C4-2B (cell line): Measurements from ENCODE around the gene SUPT6H.

Experiments
- H3K27ac ChIP-seq: fragments of 450-650 bp; 2 replicates; pipeline ENCODE4 v1.5.1; 2017
- ZFX ChIP-seq: fragments of 450-650 bp; IDR thresholded peaks from 2 replicates; pipeline ENCODE4 v1.6.1; 2017
- TF ChIP-seq, protein P1 (sequence below): fragments of 450-650 bp; conservative IDR thresholded peaks from 2 replicates; pipeline ENCODE4 v1.5.1; 2017; ENCODE audit warnings: mild to moderate bottlenecking

SUPT6H gene

DNA sequence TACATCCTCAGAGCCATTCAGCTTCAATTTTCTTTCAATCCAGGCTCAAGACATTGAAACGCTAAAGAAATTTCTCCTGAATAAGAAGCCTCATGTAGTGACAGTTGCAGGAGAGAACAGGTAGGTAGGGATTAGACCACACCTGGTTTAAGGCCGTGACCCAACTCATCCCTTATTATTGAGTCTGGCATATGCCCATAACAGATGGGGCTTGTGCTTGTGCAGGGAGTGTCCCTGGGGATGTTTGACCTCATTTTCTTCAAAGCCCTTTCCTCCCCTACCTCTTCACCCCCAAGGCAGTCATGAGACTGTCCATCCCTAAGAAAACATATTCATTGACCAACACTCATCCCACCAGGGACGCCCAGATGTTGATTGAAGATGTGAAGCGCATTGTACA, 24.3 kb downstream of the SUPT6H start:
- TF ChIP-seq ZFX: no peak
- TF ChIP-seq, protein P1, sequence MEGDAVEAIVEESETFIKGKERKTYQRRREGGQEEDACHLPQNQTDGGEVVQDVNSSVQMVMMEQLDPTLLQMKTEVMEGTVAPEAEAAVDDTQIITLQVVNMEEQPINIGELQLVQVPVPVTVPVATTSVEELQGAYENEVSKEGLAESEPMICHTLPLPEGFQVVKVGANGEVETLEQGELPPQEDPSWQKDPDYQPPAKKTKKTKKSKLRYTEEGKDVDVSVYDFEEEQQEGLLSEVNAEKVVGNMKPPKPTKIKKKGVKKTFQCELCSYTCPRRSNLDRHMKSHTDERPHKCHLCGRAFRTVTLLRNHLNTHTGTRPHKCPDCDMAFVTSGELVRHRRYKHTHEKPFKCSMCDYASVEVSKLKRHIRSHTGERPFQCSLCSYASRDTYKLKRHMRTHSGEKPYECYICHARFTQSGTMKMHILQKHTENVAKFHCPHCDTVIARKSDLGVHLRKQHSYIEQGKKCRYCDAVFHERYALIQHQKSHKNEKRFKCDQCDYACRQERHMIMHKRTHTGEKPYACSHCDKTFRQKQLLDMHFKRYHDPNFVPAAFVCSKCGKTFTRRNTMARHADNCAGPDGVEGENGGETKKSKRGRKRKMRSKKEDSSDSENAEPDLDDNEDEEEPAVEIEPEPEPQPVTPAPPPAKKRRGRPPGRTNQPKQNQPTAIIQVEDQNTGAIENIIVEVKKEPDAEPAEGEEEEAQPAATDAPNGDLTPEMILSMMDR: no peak
- no peak overlapping the region for H3K27ac ChIP-seq

DNA sequence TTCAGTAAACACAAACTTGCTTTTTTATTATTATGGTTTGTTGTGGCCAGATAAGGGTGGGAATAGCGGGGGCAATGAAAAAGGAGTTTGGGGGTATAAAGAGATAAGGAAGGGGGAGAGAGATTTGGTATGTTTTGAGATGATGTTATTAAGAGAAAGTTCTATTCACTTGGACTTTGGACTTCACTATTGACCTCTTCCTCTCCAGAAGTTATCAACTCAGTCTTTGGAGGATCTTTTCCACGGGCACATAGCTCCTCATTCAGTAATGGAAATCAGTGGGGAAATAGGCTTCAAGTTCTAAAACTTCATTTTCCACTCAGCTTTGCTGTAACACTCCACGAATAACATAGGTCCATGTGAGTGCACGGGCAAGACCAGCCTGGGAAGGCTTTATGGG, 26.5 kb downstream of the SUPT6H start:
- TF ChIP-seq ZFX: no peak
- TF ChIP-seq, protein P1: no peak
- H3K27ac ChIP-seq: no peak overlapping the region

DNA sequence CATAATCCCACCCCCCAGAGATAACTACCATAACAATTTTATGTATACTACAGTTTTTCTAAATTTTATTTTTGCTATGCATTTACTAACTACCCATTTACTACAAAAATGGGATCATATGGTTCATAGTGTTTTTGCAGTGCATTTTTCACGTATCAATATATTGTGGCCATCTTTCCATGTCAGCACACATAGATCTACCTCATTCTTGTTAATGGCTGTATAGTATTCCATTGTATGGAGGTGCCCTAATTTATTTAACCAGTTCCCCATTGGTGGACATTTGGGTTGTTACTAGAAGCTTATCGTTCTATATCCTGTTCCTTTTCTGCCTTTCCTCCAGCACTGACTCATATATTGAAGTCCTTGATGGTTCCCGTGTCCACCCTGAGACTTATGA, 27.0 kb downstream of the SUPT6H start:
- no peak overlapping the region for H3K27ac ChIP-seq
- TF ChIP-seq, protein P1: no peak
- TF ChIP-seq ZFX: no peak

DNA sequence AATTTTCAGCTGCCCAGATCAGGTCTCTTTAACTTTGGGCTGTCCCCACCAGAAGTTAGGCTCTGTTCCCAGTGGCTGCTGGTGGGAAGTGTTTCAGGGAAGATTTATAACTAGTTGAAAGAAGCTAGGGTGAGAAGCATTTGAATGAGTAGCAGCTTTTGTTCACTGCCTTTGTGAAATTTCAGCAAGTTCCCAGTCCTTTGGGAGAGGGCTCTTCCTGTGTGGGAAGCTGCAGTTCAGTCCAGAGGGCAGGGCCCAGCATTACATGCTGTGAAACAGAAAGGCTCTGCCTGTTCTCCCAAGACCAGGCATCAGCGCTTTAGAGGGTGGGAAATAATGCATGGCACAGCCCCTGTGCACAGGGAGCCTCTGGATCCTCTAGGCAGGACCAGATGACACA, 31.9 kb downstream of the SUPT6H start:
- TF ChIP-seq ZFX: no peak
- TF ChIP-seq, protein P1: no peak

DNA sequence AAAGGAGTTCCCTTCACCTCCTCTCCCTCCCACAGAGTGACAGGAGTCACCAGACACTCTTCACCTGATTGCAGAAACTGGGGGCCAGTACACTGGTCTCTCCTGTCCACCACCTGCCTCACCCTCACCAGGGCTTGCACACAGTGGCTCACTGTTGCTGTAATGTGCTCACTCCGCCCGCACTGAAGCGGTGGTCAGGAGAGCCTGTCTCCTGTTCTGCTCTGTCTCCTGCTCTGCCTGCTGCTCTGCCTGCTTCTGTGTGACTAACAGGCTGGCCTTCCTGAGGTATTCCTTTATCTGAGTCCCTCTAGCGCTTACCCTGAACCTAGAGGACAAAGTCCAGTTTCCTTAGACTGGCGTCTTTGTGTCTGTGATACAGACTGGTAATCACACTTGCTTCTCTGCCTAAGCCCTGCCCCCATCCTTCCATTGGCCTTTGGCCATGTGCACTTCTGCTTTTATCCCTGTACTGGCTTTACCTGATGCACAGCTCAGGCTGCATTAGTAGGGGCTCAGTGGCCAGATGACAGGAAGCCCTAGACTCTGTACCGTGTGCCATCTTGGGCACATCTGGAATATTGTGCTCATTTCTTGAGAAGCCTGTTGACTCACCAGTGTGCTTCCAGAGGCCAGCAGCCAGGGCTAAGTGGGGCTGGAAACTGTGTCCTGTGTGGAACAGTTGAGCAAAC, 36.4 kb downstream of the SUPT6H start:
- H3K27ac ChIP-seq: no peak overlapping the region
- TF ChIP-seq ZFX: no peak
- TF ChIP-seq, protein P1: no peak

More for the DNA sequence above, 31.9 kb downstream of the SUPT6H start:
- no peak overlapping the region for H3K27ac ChIP-seq

DNA sequence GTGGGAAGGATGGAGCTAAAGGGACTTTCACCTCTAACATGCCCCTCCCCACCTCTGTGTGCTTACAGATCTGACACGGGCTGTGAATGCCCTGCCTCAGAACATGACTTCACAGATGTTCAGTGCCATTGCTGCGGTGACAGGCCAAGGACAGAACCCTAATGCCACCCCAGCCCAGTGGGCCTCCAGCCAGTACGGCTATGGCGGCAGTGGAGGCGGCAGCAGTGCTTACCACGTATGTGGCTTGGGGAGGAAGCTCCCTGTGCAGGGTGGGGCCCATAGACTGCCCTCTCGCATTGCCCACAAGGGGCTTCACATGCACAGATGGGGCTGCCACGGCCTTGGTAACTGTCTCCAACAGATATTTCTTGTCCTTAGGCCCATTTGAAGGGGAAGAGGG, 38.3 kb downstream of the SUPT6H start:
- TF ChIP-seq, protein P1: no peak
- no peak for TF ChIP-seq ZFX
- no peak overlapping the region for H3K27ac ChIP-seq

DNA sequence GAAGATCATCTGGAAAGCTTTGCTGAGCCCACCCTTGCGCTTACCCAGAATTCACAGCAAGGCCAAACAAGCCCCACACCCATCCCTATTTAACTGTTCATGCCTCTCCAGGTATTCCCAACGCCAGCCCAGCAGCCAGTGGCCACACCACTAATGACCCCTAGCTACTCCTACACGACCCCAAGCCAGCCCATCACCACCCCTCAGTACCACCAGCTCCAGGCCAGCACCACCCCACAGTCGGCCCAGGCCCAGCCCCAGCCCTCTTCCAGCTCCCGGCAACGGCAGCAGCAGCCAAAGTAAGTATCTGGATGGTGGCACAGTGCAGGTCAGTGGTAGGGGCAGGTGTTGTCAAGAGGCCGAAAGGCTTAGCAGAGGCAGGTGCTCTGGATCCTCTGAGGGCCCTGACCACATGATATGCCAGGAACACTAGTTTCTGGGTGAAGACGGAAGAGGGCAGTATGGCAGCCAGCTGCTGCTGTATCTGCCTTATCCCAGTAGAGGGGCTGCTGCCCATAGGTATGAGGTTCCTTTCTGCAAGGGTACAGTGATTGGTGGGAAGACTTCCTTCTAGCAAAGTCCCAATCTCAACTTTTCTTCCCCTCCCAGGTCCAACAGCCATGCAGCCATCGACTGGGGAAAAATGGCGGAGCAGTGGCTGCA, 39.0 kb downstream of the SUPT6H start:
- no peak for TF ChIP-seq ZFX
- TF ChIP-seq, protein P1: no peak
- no peak overlapping the region for H3K27ac ChIP-seq
